ENCODE data around the gene ASCL2. TPM values are rescaled to one million over a fixed set of nuclear protein-coding genes. Genes with fewer than 3 reads are reported as not detected.

The ASCL2 gene
- total and polyA plus RNA-seq, 2 donors (not counting 3 experiments of a cell fraction or from before 2014, with no cell fraction given): not detected

DNA sequence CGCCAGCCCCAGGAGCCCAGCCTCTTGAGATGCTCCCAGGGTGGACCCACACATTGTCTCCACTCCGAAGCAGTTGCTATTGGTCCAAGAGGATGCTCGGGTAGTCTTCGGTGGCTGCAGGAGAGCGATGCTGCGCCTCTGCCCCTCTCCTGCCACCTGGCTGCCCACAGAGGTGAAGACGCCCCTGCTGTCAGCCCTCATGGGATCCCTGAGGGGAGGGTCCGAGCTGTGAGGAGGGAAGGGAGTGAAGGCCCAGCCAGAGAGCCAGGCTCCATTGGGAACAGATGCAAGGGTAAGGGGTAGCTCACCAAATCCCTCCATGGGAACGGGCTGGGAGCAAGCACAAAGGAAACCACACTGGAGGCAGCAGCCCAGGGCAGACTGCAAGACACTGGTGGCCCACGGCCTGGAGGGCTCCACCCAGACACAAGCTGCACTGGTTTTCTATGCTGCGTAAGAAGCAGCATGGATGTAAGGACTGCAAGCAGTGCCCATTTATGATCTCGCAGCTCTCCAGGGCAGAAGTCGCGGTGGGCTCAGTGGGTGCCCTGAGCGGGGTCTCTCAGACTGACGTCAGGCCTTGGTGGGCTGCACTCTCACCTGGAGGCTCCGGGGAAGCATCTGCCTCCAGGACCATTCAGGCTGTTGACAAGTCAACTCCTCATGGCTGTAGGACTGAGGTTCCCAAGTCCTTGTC is 47.1 kb upstream of the ASCL2 start:
- TF ChIP-seq POLR2AphosphoS5 (IDR thresholded peaks at IDR 0.05; ENCODE audit: insufficient read depth, low read depth, low read length): no peak
- TF ChIP-seq EZH2 (IDR thresholded peaks at IDR 0.05; ENCODE audit: borderline replicate concordance, low read depth, low read length, severe bottlenecking): no peak
- TF ChIP-seq, protein P1, sequence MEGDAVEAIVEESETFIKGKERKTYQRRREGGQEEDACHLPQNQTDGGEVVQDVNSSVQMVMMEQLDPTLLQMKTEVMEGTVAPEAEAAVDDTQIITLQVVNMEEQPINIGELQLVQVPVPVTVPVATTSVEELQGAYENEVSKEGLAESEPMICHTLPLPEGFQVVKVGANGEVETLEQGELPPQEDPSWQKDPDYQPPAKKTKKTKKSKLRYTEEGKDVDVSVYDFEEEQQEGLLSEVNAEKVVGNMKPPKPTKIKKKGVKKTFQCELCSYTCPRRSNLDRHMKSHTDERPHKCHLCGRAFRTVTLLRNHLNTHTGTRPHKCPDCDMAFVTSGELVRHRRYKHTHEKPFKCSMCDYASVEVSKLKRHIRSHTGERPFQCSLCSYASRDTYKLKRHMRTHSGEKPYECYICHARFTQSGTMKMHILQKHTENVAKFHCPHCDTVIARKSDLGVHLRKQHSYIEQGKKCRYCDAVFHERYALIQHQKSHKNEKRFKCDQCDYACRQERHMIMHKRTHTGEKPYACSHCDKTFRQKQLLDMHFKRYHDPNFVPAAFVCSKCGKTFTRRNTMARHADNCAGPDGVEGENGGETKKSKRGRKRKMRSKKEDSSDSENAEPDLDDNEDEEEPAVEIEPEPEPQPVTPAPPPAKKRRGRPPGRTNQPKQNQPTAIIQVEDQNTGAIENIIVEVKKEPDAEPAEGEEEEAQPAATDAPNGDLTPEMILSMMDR (IDR thresholded peaks at IDR 0.05; ENCODE audit: extremely low read depth in 1 of 2, insufficient read depth in 1 of 2, low read depth in 1 of 2, low read length in 2 of 2): no peak
- TF ChIP-seq POLR2A (IDR thresholded peaks at IDR 0.05; ENCODE audit: low read depth, low read length): no peak
- no peak for TF ChIP-seq GATA2 (IDR thresholded peaks at IDR 0.05; ENCODE audit: insufficient read depth, insufficient read length, low read depth, low read length)
- no peak for TF ChIP-seq JUN (IDR thresholded peaks at IDR 0.05; ENCODE audit: borderline replicate concordance, insufficient read depth, insufficient read length, low read depth)
- TF ChIP-seq MYC (IDR thresholded peaks at IDR 0.05; ENCODE audit: low read depth, low read length): no peak
- Histone ChIP-seq H3K9ac (replicated peaks; ENCODE audit: extremely low read depth, insufficient read depth, low read length) (no peak overlapping the region), H2AFZ (ENCODE audit: low read depth, low read length) (no peak overlapping the region), H4K20me1 (replicated peaks; ENCODE audit: control insufficient read depth, extremely low read depth, insufficient read depth, low read length) (no peaks in the 10 kb centered on the region), H3K79me2 (ENCODE audit: control insufficient read depth, insufficient read depth, low read length) (no peaks in the 10 kb centered on the region), H3K27me3 (ENCODE audit: control insufficient read depth in 2 of 2, insufficient read depth in 2 of 2, low read length in 2 of 2) (no peaks in the 10 kb centered on the region), H3K4me1 (ENCODE audit: control insufficient read depth, extremely low read depth, insufficient read depth, low read length) (no peaks in the 10 kb centered on the region), H3K9me1 (replicated peaks; ENCODE audit: control insufficient read depth, extremely low read depth, insufficient read depth, low read length) (no peaks in the 10 kb centered on the region), H3K27ac (ENCODE audit: insufficient read depth, low read depth, low read length) (no peak overlapping the region), H3K9me3 (replicated peaks; ENCODE audit: control insufficient read depth, insufficient read depth, low read length) (no peaks in the 10 kb centered on the region), H3K4me3 (replicated peaks in 1 of 3; ENCODE audit: insufficient read depth in 1 of 3, low read depth in 1 of 3, low read length in 3 of 3) (no peak overlapping the region), H3K4me2 (ENCODE audit: insufficient read depth, low read length) (no peak overlapping the region), H3K36me3 (ENCODE audit: control insufficient read depth in 2 of 2, extremely low read depth in 1 of 2, insufficient read depth in 2 of 2, low read length in 2 of 2) (no peaks in the 10 kb centered on the region)
- no peak for FAIRE-seq
- DNase-seq (ENCODE audit: low read depth, low spot score): no peak
- no TSS peak for BruUV-seq (replicated peaks)
- intact Hi-C loops (cut with micrococcal nuclease) (no loop called here), dilution Hi-C loops (cut with MboI; ENCODE audit: extremely low pct_ligation_motif_present, low sequenced_read_pairs) (no loop called here)
- POLR2A ChIA-PET: no interaction called here
- CTCF ChIA-PET: no interaction called here

Measured in endothelial cell of umbilical vein (primary cell).